ENCODE measurements around the gene UST.
"Not testable (repeated sequence)": the region's sequence is repeated elsewhere in the genome, so short reads cannot be mapped to it uniquely, and the experiment has no call there.

UST gene

GRCh38 chr6:148951662-148952061, 204.8 kb downstream of the UST start:
- no peak for DNase-seq (ENCODE audit: low read depth)

GRCh38 chr6:148952147-148953035, 205.6 kb downstream of the UST start:
- no peak for DNase-seq (ENCODE audit: low read depth)

- DNase-seq (ENCODE audit: low read depth): no peak
Measured at GRCh38 chr6:148954461-148954860, 207.6 kb downstream of the UST start.

- DNase-seq (ENCODE audit: low read depth): no peak
Measured at GRCh38 chr6:148954934-148955333, 208.1 kb downstream of the UST start.

GRCh38 chr6:148955441-148955840, 208.6 kb downstream of the UST start:
- no peak for DNase-seq (ENCODE audit: low read depth)

DNA sequence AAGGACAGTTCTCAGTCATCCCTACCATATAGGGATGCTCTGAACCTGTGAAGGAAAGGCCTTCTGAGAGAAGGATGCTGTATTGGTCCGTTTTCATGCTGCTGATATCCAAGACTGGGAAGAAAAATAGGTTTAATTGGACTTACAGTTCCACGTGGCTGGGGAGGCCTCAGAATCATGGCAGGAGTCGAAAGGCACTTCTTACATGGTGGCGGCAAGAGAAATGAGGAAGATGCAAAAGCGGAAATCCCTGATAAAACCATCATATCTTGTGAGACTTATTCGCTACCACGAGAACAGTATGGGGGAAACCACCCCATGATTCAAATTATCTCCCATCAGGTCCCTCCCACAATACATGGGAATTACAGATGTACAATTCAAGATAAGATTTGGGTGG, 209.3 kb downstream of the UST start:
- DNase-seq (ENCODE audit: low read depth): not testable (repeated sequence)

- DNase-seq (ENCODE audit: low read depth): no peak
Measured at GRCh38 chr6:148957752-148958151, 210.9 kb downstream of the UST start.

- no peak for DNase-seq (ENCODE audit: low read depth)
Measured at GRCh38 chr6:148959008-148959407, 212.2 kb downstream of the UST start.

DNA sequence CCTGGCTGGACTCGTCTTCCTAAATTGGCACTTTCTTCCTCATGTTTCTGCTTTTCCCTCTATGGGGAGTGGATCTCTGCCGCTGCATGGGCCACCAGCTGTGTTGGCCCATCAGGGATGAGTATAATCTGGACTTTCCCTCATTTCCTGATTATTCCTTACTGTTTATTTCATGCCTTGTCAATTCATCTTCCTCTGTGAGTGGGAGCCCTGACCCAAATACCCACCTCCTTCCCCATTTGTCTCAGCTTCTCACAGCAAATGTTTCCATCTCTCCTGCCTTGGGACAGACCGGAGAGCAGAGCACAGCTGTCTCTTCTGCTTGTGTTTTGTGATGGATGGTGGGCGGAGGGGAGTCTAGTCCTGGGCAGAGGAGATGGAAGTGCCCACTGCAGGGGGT, 212.7 kb downstream of the UST start:
- DNase-seq (ENCODE audit: low read depth): no peak

DNA sequence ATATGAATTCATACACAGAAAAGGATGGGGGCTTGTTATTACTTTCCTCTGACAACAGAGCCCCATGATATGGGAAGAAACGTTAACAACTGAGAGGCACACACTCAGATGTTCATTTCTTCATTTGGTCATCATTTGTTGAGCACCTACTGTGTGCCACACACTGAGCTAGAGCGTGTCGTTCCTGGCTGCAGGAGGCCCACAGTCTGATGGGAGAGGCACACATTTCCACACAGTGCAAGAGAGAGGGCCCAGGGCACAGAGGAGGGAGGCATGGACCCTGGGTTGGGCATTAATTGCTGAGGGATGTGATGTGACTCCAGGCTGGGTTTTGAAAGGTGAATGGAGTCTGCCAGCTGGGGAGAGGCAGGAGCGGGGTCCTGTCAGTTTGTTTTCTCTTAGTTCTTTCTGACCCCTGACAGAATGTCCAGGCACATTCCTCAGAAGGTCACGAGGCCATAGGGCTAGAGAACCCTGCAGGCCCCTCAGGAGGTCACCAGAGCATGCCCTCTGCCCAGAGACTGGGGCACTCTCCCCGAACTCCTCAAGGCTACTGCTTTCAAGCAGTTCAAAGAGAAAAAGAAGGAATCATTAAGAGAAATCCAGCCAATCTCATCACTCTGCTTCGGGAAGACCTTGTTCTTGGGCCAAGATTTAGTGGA, 216.2 kb downstream of the UST start:
- no peak for DNase-seq (ENCODE audit: low read depth)

- no peak for DNase-seq (ENCODE audit: low read depth)
Measured at GRCh38 chr6:148963738-148964137, 216.9 kb downstream of the UST start.

DNA sequence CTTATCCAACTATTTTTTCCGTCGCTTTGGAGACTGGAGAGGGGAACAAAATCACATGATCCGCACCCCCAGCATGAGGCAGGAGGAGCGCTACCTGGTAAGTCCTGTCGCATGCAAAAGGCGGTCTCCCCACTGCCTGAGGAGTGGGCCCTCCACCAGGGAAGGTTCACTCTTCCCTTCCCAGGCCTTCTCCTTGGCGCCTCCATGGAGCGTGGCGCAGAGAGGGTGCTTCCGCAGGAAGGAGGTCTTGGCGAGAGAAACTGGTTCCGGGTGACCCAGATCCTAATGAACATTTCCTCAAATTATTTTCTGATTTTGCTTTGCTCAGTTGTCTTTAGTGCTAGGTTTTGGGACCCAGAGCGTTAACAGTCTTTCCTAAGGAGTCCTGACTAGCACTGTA, 217.6 kb downstream of the UST start:
- no peak for DNase-seq (ENCODE audit: low read depth)

GRCh38 chr6:148965287-148965686, 218.5 kb downstream of the UST start:
- no peak for DNase-seq (ENCODE audit: low read depth)

DNA sequence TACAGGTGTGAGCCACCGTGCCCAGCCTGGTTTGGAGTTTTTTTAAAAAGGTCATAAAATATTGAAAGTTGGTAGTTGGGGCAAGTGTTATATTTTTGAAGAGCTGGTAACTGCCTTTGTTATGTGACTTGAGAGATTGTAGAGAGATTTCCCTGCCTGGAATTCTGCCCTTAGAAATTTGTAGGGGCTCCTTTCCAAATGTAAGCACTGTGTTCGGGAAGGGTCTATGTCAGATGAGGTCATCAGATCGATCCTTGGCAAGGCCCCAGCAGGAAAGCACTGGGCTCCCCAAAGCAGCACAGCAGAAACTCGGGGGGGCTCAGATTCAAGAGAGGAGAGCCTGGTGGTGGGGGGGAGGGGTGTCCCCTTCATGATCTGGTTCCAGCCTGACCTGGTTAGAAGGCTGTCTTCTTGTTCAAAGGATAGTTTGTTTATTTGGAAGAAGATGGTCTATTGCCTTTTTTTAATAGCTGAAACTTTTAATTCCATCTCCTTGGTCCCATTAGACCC, 220.2 kb downstream of the UST start:
- no peak for DNase-seq (ENCODE audit: low read depth)

DNA sequence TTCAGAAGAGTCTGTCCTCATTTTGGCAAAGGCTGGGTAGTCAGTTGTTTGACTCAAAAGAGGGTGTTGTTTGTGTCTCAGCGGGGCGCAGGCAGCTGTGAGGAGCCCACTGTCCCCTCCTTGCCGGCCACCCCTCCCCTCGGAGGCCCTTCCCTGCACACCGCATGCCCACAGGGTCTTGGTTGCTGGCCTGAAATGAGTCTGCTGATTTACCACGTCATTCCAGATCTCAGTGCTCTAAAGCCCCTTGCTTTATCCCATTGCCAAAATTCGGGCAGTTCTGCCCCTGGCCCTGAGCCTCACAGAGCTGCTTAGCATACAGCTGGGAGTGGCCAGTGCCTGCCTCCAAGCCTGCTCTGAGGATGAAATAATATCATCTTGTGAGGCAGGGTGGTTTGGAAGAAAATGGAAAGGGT, 220.7 kb downstream of the UST start:
- no peak for DNase-seq (ENCODE audit: low read depth)

GRCh38 chr6:148968771-148969602, 222.2 kb downstream of the UST start:
- DNase-seq (ENCODE audit: low read depth): no peak

- no peak for DNase-seq (ENCODE audit: low read depth)
Measured at GRCh38 chr6:148969603-148970061, 222.8 kb downstream of the UST start.

DNA sequence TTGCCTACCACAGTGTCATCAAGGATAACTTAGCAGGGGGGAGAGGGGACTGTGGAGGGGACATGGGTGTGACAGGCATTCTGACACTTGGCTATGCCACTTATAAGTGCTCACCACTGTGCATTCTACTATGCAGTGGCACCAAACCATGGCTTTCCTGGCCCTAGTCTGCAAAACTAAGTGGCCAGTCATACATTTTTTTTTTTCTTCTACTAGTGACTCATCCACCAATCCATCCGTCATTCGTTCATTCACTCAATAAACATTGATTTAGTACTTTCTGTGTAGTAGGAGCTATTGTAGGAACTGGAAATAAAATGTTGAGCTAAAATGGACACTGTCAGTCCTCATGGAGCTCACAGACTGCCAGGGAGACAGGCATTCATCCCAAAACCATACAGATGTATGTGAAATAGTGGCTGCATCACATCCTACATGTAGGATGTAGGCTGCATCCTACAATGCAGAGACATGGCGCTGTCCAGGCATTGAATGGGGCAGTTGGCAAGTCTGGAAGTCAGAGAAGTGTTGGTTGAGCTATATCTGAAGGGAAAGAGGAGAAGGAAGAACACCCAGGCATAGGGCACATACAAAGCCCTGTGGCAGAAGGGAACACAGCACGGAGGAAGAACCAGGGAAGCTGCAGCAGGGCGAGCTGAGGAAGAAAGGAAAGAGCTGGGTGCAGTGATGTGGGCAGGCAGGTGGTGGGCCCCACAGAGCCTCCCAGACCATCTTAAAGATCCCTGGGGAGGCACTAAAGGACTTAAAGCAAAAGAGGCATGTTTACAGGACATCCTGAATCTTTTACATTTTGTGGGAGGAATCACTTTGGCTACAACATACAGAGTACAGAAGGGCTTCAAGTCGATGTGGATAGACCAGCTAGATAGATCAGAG, 224.4 kb downstream of the UST start:
- DNase-seq (ENCODE audit: low read depth): no peak

GRCh38 chr6:148972481-148972880, 225.7 kb downstream of the UST start:
- DNase-seq (ENCODE audit: low read depth): no peak

DNA sequence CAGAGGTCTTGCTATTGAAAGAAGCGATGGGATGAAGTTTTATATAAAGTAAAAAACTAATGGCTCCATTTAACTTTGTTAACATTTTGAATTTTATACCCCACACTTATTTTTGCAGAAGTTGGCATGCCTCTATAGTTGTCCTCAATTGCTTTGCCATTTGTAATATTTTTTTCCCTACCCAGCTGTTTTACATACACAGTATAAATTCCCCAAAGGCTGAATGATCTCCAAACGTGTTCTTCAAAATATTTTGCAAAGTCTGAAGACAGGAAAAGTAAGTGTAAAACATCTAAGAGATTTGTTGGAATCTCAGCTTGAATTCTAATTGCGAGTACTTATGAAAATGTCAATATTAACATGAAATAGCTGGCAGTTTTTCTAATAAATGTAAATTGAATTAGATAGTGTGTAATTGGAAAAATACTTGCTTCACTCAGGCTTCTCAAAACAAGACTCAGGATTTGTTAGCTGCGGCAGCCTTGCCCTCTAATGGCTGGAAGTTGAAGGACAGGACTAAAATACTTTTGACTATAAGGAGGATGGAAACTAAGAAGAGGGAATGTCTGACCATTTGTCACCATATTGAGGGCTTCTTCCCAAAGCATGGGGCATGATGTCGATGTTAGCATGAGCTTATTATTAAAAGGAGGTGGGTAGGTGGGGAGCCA, 226.8 kb downstream of the UST start:
- DNase-seq (ENCODE audit: low read depth): no peak

DNA sequence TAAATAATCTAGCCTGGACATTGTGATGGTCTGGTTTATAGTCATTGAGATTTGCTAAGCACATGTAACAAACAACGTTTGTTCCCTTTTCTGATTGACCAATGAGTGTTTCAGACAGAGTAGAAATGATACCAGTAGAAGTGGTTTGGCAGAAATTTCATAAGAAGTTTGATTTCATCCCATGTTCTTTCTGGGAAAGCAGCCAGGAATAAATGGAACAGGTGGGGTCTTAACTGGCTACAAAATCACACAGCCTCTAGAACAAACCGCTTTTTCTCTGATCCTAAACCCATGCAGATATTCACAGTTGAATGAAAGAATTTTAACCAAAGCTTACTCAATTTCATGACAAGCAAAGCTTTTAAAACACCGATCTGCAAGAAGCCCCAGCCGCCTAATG, 227.5 kb downstream of the UST start:
- DNase-seq (ENCODE audit: low read depth): no peak
